SK-N-SH (cell line): Measurements from ENCODE around the gene RASA3. TPM values are rescaled to one million over a fixed set of nuclear protein-coding genes. Genes with fewer than 3 reads are reported as not detected.

ENCODE experiments used
- CTCF ChIA-PET: fragments of 300-600, 350-600 bp; formaldehyde crosslinking; extraction: SDS; loops from one replicate; lab custom pipeline; 2021; lab: Yijun Ruan, JAX
- POLR2A ChIA-PET: fragments of 350-600 bp; sonication (Branson Sonifier 250); formaldehyde crosslinking; extraction: SDS; loops from one replicate; lab custom pipeline; 2020; ENCODE audit warnings: antibody characterized with exemption, inconsistent platforms; lab: Yijun Ruan, JAX
- DNase-seq: peaks from one replicate; pipeline ENCODE4 v3.0.0; 2012
- H2AFZ ChIP-seq: fragments of 200-600 bp; sonication (generic); 2 replicates; pipeline ENCODE4 v1.8.1; 2016; ENCODE audit warnings: antibody characterized with exemption, mild to moderate bottlenecking, low read depth
- H3F3A ChIP-seq: fragments of 200-600 bp; sonication (generic); replicated peaks from 2 replicates; pipeline ENCODE3; 2016; ENCODE audit warnings: antibody characterized with exemption, mild to moderate bottlenecking; ENCODE audit not compliant: insufficient read depth
- H3K27ac ChIP-seq, 2 experiments: fragments of 200-500 bp in 1 of 2; fragments of 200-600 bp in 1 of 2; sonication (Bioruptor generic) in 1 of 2; sonication (generic), shearing (Covaris generic) in 1 of 2; 2 replicates each; pipeline versions ENCODE4 v1.5.1 to v1.6.1; 2014 to 2016; ENCODE audit warnings: low read depth in 2 of 2, inconsistent platforms in 1 of 2, low read length in 1 of 2, mild to moderate bottlenecking in 1 of 2, mixed read lengths in 1 of 2
- H3K27me3 ChIP-seq: fragments of 200-600 bp; sonication (generic), shearing (Covaris generic); 2 replicates; pipeline ENCODE4 v1.6.1; 2016; ENCODE audit warnings: mixed run types; ENCODE audit not compliant: insufficient read depth
- H3K36me3 ChIP-seq, 2 experiments: fragments of 200-500 bp in 1 of 2; fragments of 200-600 bp in 1 of 2; sonication (Bioruptor generic) in 1 of 2; sonication (generic) in 1 of 2; replicated peaks in 1 of 2; 2 replicates each; pipeline versions ENCODE3 to v1.5.1; 2014 to 2016; ENCODE audit warnings: low read length in 1 of 2, mild to moderate bottlenecking in 1 of 2; ENCODE audit not compliant: insufficient read depth in 2 of 2, control insufficient read depth in 1 of 2
- H3K4me1 ChIP-seq, 2 experiments: fragments of 200-500 bp in 1 of 2; fragments of 200-600 bp in 1 of 2; sonication (Bioruptor generic) in 1 of 2; sonication (generic), shearing (Covaris generic) in 1 of 2; 2 replicates each; pipeline versions ENCODE4 v1.5.1 to v1.6.1; 2014 to 2016; ENCODE audit warnings: low read depth in 1 of 2, low read length in 1 of 2, mixed run types in 1 of 2; ENCODE audit not compliant: insufficient read depth in 2 of 2, control insufficient read depth in 1 of 2
- H3K4me2 ChIP-seq: fragments of 200-600 bp; sonication (generic), shearing (Covaris generic); 2 replicates; pipeline ENCODE4 v1.6.1; 2017; ENCODE audit warnings: mixed run types
- H3K4me3 ChIP-seq, 2 experiments: fragments of 200-500 bp in 1 of 2; fragments of 200-600 bp in 1 of 2; sonication (Bioruptor generic) in 1 of 2; sonication (generic), shearing (Covaris generic) in 1 of 2; 2 replicates each; pipeline versions ENCODE4 v1.5.1 to v1.8.1; 2014 to 2016; ENCODE audit warnings: low read depth in 2 of 2, inconsistent platforms in 1 of 2, low read length in 1 of 2, mild to moderate bottlenecking in 1 of 2, mixed read lengths in 1 of 2, moderate library complexity in 1 of 2
- H3K79me2 ChIP-seq: fragments of 200-600 bp; sonication (generic); 2 replicates; pipeline ENCODE4 v1.8.1; 2017; ENCODE audit warnings: mild to moderate bottlenecking; ENCODE audit not compliant: insufficient read depth
- H3K9ac ChIP-seq: fragments of 200-600 bp; sonication (generic); 2 replicates; pipeline ENCODE4 v1.6.1; 2017; ENCODE audit warnings: mixed run types
- H3K9me2 ChIP-seq: fragments of 200-600 bp; sonication (generic); 2 replicates; pipeline ENCODE4 v1.6.1; 2017; ENCODE audit warnings: mixed run types
- H3K9me3 ChIP-seq: fragments of 200-600 bp; sonication (generic); 2 replicates; pipeline ENCODE4 v1.6.1; 2017; ENCODE audit warnings: mixed run types, mild to moderate bottlenecking, moderate library complexity
- H4K20me1 ChIP-seq: fragments of 200-600 bp; sonication (generic); 2 replicates; pipeline ENCODE4 v1.6.1; 2017; ENCODE audit warnings: mild to moderate bottlenecking, mixed run types; ENCODE audit not compliant: insufficient read depth
- CTCF ChIP-seq: fragments of 200-600 bp; sonication (generic); IDR thresholded peaks from 2 replicates; pipeline ENCODE4 v1.6.1; 2017; ENCODE audit warnings: antibody characterized with exemption, mild to moderate bottlenecking, moderate library complexity
- FOXJ3 ChIP-seq: sonication (generic); formaldehyde crosslinking; IDR thresholded peaks from 2 replicates; pipeline ENCODE4 v1.5.1; 2020; ENCODE audit warnings: mild to moderate bottlenecking, missing genetic modification reagents
- IRF3 ChIP-seq: fragments of 150-350 bp; IDR thresholded peaks from 2 replicates; pipeline ENCODE4 v1.6.1; 2016; ENCODE audit warnings: mild to moderate bottlenecking, low read depth, low read length
- PBX3 ChIP-seq: IDR thresholded peaks from 2 replicates; pipeline ENCODE4; 2012
- RAD21 ChIP-seq: IDR thresholded peaks from 2 replicates; pipeline ENCODE4 v1.6.1; 2012; ENCODE audit warnings: mild to moderate bottlenecking, low read length
- SIN3A ChIP-seq: IDR thresholded peaks from 2 replicates; pipeline ENCODE4 v1.6.1; 2012; ENCODE audit warnings: low read depth, mild to moderate bottlenecking, low read length, moderate library complexity, borderline replicate concordance
- SMC3 ChIP-seq: IDR thresholded peaks from 2 replicates; pipeline ENCODE4 v1.6.1; 2012; ENCODE audit warnings: low read depth, low read length, improper control_type of control experiment
- USF2 ChIP-seq: fragments of 150-350 bp; IDR thresholded peaks from 2 replicates; pipeline ENCODE4 v1.6.1; 2017; ENCODE audit warnings: antibody characterized with exemption, low read length, low read depth, borderline replicate concordance
- WGBS: methylation state at CpG from one replicate; pipeline ENCODE4 v1.1.6; 2017; ENCODE audit warnings: low lambda C conversion rate; 5-methylcytosine and 5-hydroxymethylcytosine counted together
- polyA plus RNA-seq, 3 experiments: library from polyadenylated mRNA; depleted of rRNA; stranded (reverse); fragments of >200 nt; gene quantifications; 2 replicates each; pipeline ENCODE4 v1.2.3, GENCODE V29; 2012

The RASA3 gene
- polyA plus RNA-seq, 1 of the 3 experiments (the other 2 are of a cell fraction), result 25.1 TPM

- Histone ChIP-seq H3K9me2 (no peaks in the 10 kb centered on the region), H3F3A (no peaks in the 10 kb centered on the region), H4K20me1 (no peaks in the 10 kb centered on the region), H3K79me2 (no peaks in the 10 kb centered on the region), H3K9ac (no peak overlapping the region), H3K4me2 (no peak overlapping the region), H3K4me3 (no peak overlapping the region), H3K36me3 (no peaks in the 10 kb centered on the region), H3K27me3 (no peaks in the 10 kb centered on the region), H3K27ac (no peak overlapping the region), H2AFZ (no peak overlapping the region)
- CTCF ChIA-PET, result no interaction called here
- WGBS, result 89% methylated on average over 5 of the region's 5 CpGs
- POLR2A ChIA-PET, result no interaction called here
- no peak for DNase-seq
- TF ChIP-seq RAD21, result no peak
- TF ChIP-seq PBX3, result no peak
- TF ChIP-seq, all 33 proteins: peak for 0
- peaks cover 0 to 6% of the 10 kb centered on the region in 2 experiments; a peak in 1 of 4 replicates for H3K4me1 ChIP-seq
- H3K9me3 ChIP-seq, result no peaks in the 10 kb centered on the region
These were observed 182.9 kb downstream of the RASA3 start for GRCh38 chr13:113949546-113949945.

- WGBS, result 92% methylated on average over 13 of the region's 14 CpGs
- POLR2A ChIA-PET, result no interaction called here
- TF ChIP-seq PBX3 (no peak), CTCF (no peak), IRF3 (no peak), SMC3 (no peak), USF2 (no peak), FOXJ3 (no peak), SIN3A (no peak)
- TF ChIP-seq, all 33 proteins: peak for 0
- H3K27ac ChIP-seq, result no peak overlapping the region
- H3K9ac ChIP-seq, result no peak overlapping the region
- H3K4me2 ChIP-seq, result no peak overlapping the region
- no peak overlapping the region for H3K4me3 ChIP-seq
- H3K4me1 ChIP-seq, result peaks cover 0 to 6% of the 10 kb centered on the region in 2 experiments; a peak in 1 of 4 replicates
- no peaks in the 10 kb centered on the region for H3K9me2 ChIP-seq
- H3K27me3 ChIP-seq, result no peaks in the 10 kb centered on the region
- no peaks in the 10 kb centered on the region for H3K79me2 ChIP-seq
- H3K36me3 ChIP-seq, result no peaks in the 10 kb centered on the region
- no peak overlapping the region for H2AFZ ChIP-seq
- CTCF ChIA-PET, result interaction anchor here (0.7 to 0.8 kb wide), 3 partner anchors 131 to 223 kb away, joined by 3 to 4 read pairs (median 3); no protein-coding TSS in a partner anchor
- no peaks in the 10 kb centered on the region for H3K9me3 ChIP-seq
- no peaks in the 10 kb centered on the region for H3F3A ChIP-seq
- no peaks in the 10 kb centered on the region for H4K20me1 ChIP-seq
- no peak for DNase-seq
These were observed 184.2 kb downstream of the RASA3 start for GRCh38 chr13:113948034-113948742.
